Stimulated activated CD8-positive, alpha-beta memory T cell treated with anti-CD3 and anti-CD28 coated beads, Interleukin-15, amount 100 ng/mL, for 4 hours (primary cell): ENCODE results near the gene ZSCAN18.

ENCODE experiments used
- DNase-seq, 2 donors: peaks; one replicate each; pipeline ENCODE4 v3.0.0-alpha.2; 2020; ENCODE audit warnings: low read depth in 2 of 2

Gene ZSCAN18

GRCh38 chr19:58086825-58087710, 11.0 kb downstream of the ZSCAN18 start:
- no peak for DNase-seq

GRCh38 chr19:58085348-58085875, 12.6 kb downstream of the ZSCAN18 start:
- no peak for DNase-seq

- no peak for DNase-seq
Observed at GRCh38 chr19:58084596-58085347, 13.3 kb downstream of the ZSCAN18 start.

- DNase-seq, result no peak
Observed at GRCh38 chr19:58083021-58083420, 15.0 kb downstream of the ZSCAN18 start.

GRCh38 chr19:58079792-58080191, 18.2 kb downstream of the ZSCAN18 start:
- DNase-seq, result no peak

GRCh38 chr19:58067240-58067912, 30.7 kb downstream of the ZSCAN18 start:
- no peak for DNase-seq

GRCh38 chr19:58063712-58064111, 34.3 kb downstream of the ZSCAN18 start:
- DNase-seq, result no peak

GRCh38 chr19:58060231-58060630, 37.8 kb downstream of the ZSCAN18 start:
- no peak for DNase-seq

GRCh38 chr19:58059671-58060078, 38.4 kb downstream of the ZSCAN18 start:
- no peak for DNase-seq

GRCh38 chr19:58059003-58059670, 38.9 kb downstream of the ZSCAN18 start, which contains the start of gene ZNF135:
Gene ZNF135 (plus strand): TSS chr19:58059282. CDS start chr19:58060003, 721 bp downstream.
- peak; percentile 38 to 48 for DNase-seq

- no peak for DNase-seq
Observed at GRCh38 chr19:58058467-58058866, 39.6 kb downstream of the ZSCAN18 start.

- DNase-seq, result no peak
Observed at GRCh38 chr19:58056861-58057260, 41.2 kb downstream of the ZSCAN18 start.

GRCh38 chr19:58056261-58056660, 41.8 kb downstream of the ZSCAN18 start:
- DNase-seq, result no peak

GRCh38 chr19:58054901-58055874, 42.8 kb downstream of the ZSCAN18 start:
- DNase-seq, result no peak

- no peak for DNase-seq
Observed at GRCh38 chr19:58053480-58054156, 44.4 kb downstream of the ZSCAN18 start.

GRCh38 chr19:58052256-58052655, 45.8 kb downstream of the ZSCAN18 start:
- DNase-seq, result no peak

- no peak for DNase-seq
Observed at GRCh38 chr19:58047672-58048071, 50.4 kb downstream of the ZSCAN18 start.

- DNase-seq, result no peak
Observed at GRCh38 chr19:58046856-58047255, 51.2 kb downstream of the ZSCAN18 start.

- no peak for DNase-seq
Observed at GRCh38 chr19:58045411-58046050, 52.5 kb downstream of the ZSCAN18 start.
